CD4-positive, alpha-beta T cell treated with Interleukin-4 for 1 hour (primary cell): ENCODE data around the gene EYA2.

Experiments
- DNase-seq, 2 donors: peaks; one replicate each; pipeline ENCODE4 v3.0.0-alpha.2; 2020 to 2022

EYA2 gene

GRCh38 chr20:47079047-47079446 is 184.4 kb downstream of the EYA2 start:
- no peak for DNase-seq

- DNase-seq, result no peak
These were observed 185.7 kb downstream of the EYA2 start for GRCh38 chr20:47080365-47080764.

GRCh38 chr20:47086316-47086715 is 191.7 kb downstream of the EYA2 start:
- no peak for DNase-seq

GRCh38 chr20:47088335-47088734 is 193.7 kb downstream of the EYA2 start:
- DNase-seq, result no peak

- DNase-seq, result no peak
These were observed 194.5 kb downstream of the EYA2 start for GRCh38 chr20:47089151-47089550.

- DNase-seq, result no peak
These were observed 196.2 kb downstream of the EYA2 start for GRCh38 chr20:47090835-47091234.

- DNase-seq, result no peak
These were observed 198.8 kb downstream of the EYA2 start for GRCh38 chr20:47093320-47093966.

- DNase-seq, result no peak
These were observed 201.0 kb downstream of the EYA2 start for GRCh38 chr20:47095690-47096089.

GRCh38 chr20:47097691-47098622 is 203.3 kb downstream of the EYA2 start:
- DNase-seq, result no peak

GRCh38 chr20:47099093-47099492 is 204.4 kb downstream of the EYA2 start:
- DNase-seq, result no peak

GRCh38 chr20:47099825-47100441 is 205.3 kb downstream of the EYA2 start:
- DNase-seq, result no peak

GRCh38 chr20:47102629-47103028 is 208.0 kb downstream of the EYA2 start:
- no peak for DNase-seq

GRCh38 chr20:47106786-47107185 is 212.1 kb downstream of the EYA2 start:
- no peak for DNase-seq

GRCh38 chr20:47108994-47109393 is 214.4 kb downstream of the EYA2 start:
- no peak for DNase-seq

- DNase-seq, result no peak
These were observed 216.2 kb downstream of the EYA2 start for GRCh38 chr20:47110819-47111218.

GRCh38 chr20:47111576-47111975 is 216.9 kb downstream of the EYA2 start:
- DNase-seq, result no peak

GRCh38 chr20:47113362-47114109 is 218.9 kb downstream of the EYA2 start:
- DNase-seq, result no peak

GRCh38 chr20:47115694-47116093 is 221.1 kb downstream of the EYA2 start:
- no peak for DNase-seq

GRCh38 chr20:47117371-47117770 is 222.7 kb downstream of the EYA2 start:
- no peak for DNase-seq

- DNase-seq, result no peak
These were observed 223.1 kb downstream of the EYA2 start for GRCh38 chr20:47117773-47118172.

- no peak for DNase-seq
These were observed 223.6 kb downstream of the EYA2 start for GRCh38 chr20:47118206-47118605.

- no peak for DNase-seq
These were observed 224.0 kb downstream of the EYA2 start for GRCh38 chr20:47118641-47119040.

- DNase-seq, result no peak
These were observed 225.8 kb downstream of the EYA2 start for GRCh38 chr20:47120346-47120936.
